Measurements from ENCODE around the gene GALNT7. TPM values are rescaled to one million over a fixed set of nuclear protein-coding genes. Genes with fewer than 3 reads are reported as not detected.
A peak's percentile ranks its signal among the peaks of the same experiment; 100 is the strongest.

The GALNT7 gene
- total and polyA plus RNA-seq, 4 donors: 9.3 to 32.7 (median 14.3) TPM

DNA sequence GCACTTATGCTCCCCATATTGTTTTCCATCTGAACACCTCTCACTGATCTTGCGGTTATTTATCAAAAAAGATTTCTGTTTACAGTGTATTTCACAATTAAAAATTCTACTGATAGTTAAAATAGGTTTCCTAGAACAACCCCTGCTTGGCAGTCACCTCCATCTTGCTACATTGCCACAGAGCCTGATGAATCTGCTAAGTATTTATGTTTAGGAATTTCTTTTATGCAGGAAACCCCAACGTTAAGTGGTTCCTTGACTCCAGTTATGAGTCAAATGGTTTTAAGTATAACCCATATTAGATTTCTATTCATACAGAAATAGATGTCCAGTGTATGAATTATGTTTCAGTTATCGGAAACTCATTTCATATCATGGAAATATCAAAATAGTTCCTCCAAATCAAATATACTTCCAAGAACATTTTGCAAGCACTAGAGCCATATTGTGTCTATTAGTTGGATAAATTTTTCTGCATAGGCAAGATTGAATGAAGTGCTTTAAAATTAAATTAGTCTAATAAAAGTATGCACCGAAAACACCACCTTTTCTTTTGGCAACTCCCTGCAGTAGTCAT lies 20.6 kb downstream of the GALNT7 start:
- ATAC-seq (ENCODE audit: insufficient read depth, low FRiP score): no peak

GRCh38 chr4:173191623-173192041 lies 23.0 kb downstream of the GALNT7 start:
- 64 to 74% methylated on average over 3 of the region's 3 CpGs for WGBS, 2 donors
- no peaks in the 10 kb centered on the region for H3K9me3 ChIP-seq (ENCODE audit: control insufficient read depth in 4 of 4, insufficient read depth in 3 of 4, low read length in 3 of 4)
- no peaks in the 10 kb centered on the region for H3K36me3 ChIP-seq (ENCODE audit: control insufficient read depth in 4 of 4, insufficient read depth in 4 of 4, low read length in 4 of 4)
- peaks cover 2 to 9% (median 6%) of the 10 kb centered on the region in 5 donors for H3K4me1 ChIP-seq (ENCODE audit: control insufficient read depth in 5 of 5, insufficient read depth in 5 of 5, low read length in 5 of 5)
- peak; percentile 29 for ATAC-seq (ENCODE audit: insufficient read depth, low FRiP score)
- H3K9ac ChIP-seq (ENCODE audit: insufficient read depth in 1 of 2, low read length in 2 of 2): no peak overlapping the region
- H3K27ac ChIP-seq (ENCODE audit: low read depth in 1 of 2, low read length in 1 of 2): no peak overlapping the region
- no peak for DNase-seq
- no peak overlapping the region for H3K4me3 ChIP-seq
- TF ChIP-seq, protein P1, sequence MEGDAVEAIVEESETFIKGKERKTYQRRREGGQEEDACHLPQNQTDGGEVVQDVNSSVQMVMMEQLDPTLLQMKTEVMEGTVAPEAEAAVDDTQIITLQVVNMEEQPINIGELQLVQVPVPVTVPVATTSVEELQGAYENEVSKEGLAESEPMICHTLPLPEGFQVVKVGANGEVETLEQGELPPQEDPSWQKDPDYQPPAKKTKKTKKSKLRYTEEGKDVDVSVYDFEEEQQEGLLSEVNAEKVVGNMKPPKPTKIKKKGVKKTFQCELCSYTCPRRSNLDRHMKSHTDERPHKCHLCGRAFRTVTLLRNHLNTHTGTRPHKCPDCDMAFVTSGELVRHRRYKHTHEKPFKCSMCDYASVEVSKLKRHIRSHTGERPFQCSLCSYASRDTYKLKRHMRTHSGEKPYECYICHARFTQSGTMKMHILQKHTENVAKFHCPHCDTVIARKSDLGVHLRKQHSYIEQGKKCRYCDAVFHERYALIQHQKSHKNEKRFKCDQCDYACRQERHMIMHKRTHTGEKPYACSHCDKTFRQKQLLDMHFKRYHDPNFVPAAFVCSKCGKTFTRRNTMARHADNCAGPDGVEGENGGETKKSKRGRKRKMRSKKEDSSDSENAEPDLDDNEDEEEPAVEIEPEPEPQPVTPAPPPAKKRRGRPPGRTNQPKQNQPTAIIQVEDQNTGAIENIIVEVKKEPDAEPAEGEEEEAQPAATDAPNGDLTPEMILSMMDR (IDR thresholded peaks at IDR 0.05; ENCODE audit: control extremely low read depth, extremely low read depth): no peak
- no peaks in the 10 kb centered on the region for H3K27me3 ChIP-seq (ENCODE audit: control insufficient read depth in 3 of 3, insufficient read depth in 3 of 3, low read length in 2 of 3)

More for the DNA sequence above, 20.6 kb downstream of the GALNT7 start:
- H3K36me3 ChIP-seq (ENCODE audit: control insufficient read depth in 4 of 4, insufficient read depth in 4 of 4, low read length in 4 of 4): no peaks in the 10 kb centered on the region
- H3K27ac ChIP-seq (ENCODE audit: low read depth in 1 of 2, low read length in 1 of 2): no peak overlapping the region
- no peak for DNase-seq
- no peaks in the 10 kb centered on the region for H3K27me3 ChIP-seq (ENCODE audit: control insufficient read depth in 3 of 3, insufficient read depth in 3 of 3, low read length in 2 of 3)
- H3K4me1 ChIP-seq (ENCODE audit: control insufficient read depth in 5 of 5, insufficient read depth in 5 of 5, low read length in 5 of 5): peaks cover 0 to 7% (median 3%) of the 10 kb centered on the region in 5 donors
- TF ChIP-seq, protein P1 (IDR thresholded peaks at IDR 0.05; ENCODE audit: control extremely low read depth, extremely low read depth): no peak
- WGBS, 2 donors: 84 to 90% methylated on average over 4 of the region's 4 CpGs
- no peak overlapping the region for H3K9ac ChIP-seq (ENCODE audit: insufficient read depth in 1 of 2, low read length in 2 of 2)
- H3K4me3 ChIP-seq: no peak overlapping the region
- H3K9me3 ChIP-seq (ENCODE audit: control insufficient read depth in 4 of 4, insufficient read depth in 3 of 4, low read length in 3 of 4): no peaks in the 10 kb centered on the region

DNA sequence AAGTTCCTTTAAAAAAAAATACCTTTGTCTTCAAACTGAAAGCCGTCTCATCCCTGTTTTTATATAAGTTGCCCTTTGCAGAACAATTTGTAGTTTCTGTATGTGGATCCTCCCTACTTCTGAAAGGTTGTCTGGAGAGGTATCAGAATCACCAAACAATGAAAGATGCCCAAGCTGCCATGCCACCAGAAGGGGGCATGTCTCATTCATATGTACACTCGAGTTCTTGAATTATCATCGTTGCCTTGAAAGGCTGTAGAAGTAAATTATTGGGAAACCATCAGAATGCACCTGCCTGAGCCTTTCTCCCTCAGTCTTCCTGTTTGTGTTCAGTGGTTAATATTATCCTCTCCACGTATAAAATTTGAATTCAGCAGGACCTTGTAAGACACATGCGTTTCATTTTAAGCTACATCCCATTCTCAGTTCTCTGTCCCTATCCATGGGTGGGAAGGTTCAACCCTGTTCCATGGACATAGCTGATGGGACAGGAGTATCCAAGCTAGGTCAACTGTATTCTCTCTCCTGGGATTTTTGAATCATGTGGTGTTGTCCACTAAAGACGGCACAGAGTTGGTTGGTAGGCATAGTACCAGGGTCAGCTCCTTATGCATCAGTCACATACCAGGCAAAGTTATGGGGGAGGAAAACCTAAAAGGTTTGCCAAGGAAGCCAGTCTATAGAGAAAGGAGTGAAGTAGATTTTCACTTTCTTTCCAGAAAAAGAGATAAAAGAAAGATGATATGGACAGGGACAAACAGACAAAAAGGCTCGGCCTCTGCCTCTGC lies 24.0 kb downstream of the GALNT7 start:
- Histone ChIP-seq H3K36me3 (ENCODE audit: control insufficient read depth in 4 of 4, insufficient read depth in 4 of 4, low read length in 4 of 4) (no peaks in the 10 kb centered on the region), H3K27me3 (ENCODE audit: control insufficient read depth in 3 of 3, insufficient read depth in 3 of 3, low read length in 2 of 3) (no peaks in the 10 kb centered on the region), H3K27ac (ENCODE audit: low read depth in 1 of 2, low read length in 1 of 2) (no peak overlapping the region), H3K4me3 (no peak overlapping the region), H3K9me3 (ENCODE audit: control insufficient read depth in 4 of 4, insufficient read depth in 3 of 4, low read length in 3 of 4) (no peaks in the 10 kb centered on the region), H3K9ac (ENCODE audit: insufficient read depth in 1 of 2, low read length in 2 of 2) (no peak overlapping the region), H3K4me1 (ENCODE audit: control insufficient read depth in 5 of 5, insufficient read depth in 5 of 5, low read length in 5 of 5) (peaks cover 3 to 9% (median 6%) of the 10 kb centered on the region in 5 donors)
- WGBS, 2 donors: 67 to 77% methylated on average over 7 of the region's 7 CpGs
- TF ChIP-seq, protein P1 (IDR thresholded peaks at IDR 0.05; ENCODE audit: control extremely low read depth, extremely low read depth): no peak
- no peak for ATAC-seq (ENCODE audit: insufficient read depth, low FRiP score)
- DNase-seq: no peak
